Measurements from ENCODE around the gene SLC34A3.

DNA sequence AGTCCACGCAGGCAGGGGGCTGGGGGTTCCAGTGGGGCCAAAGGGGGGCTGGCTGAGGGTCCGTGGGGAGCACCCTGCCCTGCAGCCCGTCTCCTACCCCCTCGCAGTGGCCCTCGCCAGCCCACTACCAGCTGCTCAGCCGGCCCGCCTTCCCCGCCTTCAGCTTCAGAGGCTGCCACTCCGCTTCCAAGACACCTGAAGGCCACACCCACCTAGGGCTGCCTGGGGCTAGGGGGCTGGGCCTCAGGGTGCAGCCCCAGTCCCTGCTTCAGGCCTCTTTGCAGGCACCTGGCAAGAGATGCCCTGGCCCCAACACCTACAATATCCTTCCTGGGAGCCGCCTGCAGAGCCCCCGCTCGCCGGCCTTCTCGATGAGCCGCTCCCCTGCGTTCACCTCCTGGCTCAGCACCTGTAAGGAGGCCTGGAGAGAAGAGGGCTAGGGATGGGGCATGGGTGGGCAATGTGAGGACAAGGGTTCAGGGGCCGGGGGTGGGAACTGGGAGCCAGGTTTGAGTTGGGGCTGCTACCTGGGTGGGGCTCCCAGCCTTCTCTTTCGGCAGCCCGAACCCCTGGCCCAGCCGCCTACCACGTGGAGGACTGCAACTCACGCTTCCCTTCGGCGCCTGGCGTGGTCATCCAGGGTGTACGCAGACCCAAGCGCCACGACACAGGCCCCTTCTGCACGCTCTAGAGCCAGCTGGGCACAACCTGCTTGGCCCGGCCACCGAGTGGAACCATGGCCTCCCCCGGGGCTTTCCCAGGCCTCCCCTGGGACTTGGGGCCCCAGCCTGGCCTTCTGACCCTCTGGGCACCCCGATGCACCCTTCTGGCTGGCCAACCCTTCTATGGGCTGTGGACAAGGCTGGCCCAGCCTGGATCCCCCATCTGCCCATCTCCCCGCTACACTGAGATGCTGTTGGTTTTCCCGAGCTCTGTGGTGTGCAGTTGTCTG lies 22.1 kb downstream of the SLC34A3 start:
- TF ChIP-seq, protein P1, sequence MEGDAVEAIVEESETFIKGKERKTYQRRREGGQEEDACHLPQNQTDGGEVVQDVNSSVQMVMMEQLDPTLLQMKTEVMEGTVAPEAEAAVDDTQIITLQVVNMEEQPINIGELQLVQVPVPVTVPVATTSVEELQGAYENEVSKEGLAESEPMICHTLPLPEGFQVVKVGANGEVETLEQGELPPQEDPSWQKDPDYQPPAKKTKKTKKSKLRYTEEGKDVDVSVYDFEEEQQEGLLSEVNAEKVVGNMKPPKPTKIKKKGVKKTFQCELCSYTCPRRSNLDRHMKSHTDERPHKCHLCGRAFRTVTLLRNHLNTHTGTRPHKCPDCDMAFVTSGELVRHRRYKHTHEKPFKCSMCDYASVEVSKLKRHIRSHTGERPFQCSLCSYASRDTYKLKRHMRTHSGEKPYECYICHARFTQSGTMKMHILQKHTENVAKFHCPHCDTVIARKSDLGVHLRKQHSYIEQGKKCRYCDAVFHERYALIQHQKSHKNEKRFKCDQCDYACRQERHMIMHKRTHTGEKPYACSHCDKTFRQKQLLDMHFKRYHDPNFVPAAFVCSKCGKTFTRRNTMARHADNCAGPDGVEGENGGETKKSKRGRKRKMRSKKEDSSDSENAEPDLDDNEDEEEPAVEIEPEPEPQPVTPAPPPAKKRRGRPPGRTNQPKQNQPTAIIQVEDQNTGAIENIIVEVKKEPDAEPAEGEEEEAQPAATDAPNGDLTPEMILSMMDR (conservative IDR thresholded peaks at IDR 0.05; ENCODE audit: low read length) = no peak
- TF ChIP-seq EZH2phosphoT487 (IDR thresholded peaks at IDR 0.05; ENCODE audit: borderline replicate concordance, low read depth, low read length) = no peak
